B cell (primary cell): ENCODE measurements around the gene WDFY2.

Source experiments
- EZH2 ChIP-seq: IDR thresholded peaks from 2 replicates; pipeline ENCODE4 v1.6.1; 2012; ENCODE audit warnings: borderline replicate concordance, low read depth, mild to moderate bottlenecking, moderate library complexity, low read length; ENCODE audit not compliant: insufficient read depth, poor library complexity, severe bottlenecking
- TF ChIP-seq, protein P1 (sequence below): fragments of 200-600 bp; IDR thresholded peaks from one replicate; pipeline ENCODE4 v1.8.0; 2022; ENCODE audit warnings: antibody characterized with exemption, mild to moderate bottlenecking

DNA sequence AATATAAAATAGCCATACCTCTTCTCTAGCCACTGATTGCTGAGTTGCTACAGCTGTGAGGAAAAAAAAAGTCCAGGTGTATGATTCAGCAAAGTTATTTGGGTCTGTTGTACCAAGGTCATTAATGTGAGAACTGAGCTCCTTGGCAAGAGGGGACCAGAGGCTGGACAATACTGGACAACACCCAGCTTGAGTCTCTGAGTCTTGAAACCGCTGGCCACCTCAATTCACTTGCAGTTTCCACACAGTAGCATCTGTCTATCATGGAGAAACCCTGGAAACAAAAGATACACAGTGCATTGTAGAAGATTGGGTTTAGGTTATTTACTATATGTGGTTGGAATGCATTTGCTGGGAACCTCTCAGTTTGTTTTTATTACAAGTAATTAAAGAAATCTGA lies 60.4 kb downstream of the WDFY2 start:
- TF ChIP-seq, protein P1, sequence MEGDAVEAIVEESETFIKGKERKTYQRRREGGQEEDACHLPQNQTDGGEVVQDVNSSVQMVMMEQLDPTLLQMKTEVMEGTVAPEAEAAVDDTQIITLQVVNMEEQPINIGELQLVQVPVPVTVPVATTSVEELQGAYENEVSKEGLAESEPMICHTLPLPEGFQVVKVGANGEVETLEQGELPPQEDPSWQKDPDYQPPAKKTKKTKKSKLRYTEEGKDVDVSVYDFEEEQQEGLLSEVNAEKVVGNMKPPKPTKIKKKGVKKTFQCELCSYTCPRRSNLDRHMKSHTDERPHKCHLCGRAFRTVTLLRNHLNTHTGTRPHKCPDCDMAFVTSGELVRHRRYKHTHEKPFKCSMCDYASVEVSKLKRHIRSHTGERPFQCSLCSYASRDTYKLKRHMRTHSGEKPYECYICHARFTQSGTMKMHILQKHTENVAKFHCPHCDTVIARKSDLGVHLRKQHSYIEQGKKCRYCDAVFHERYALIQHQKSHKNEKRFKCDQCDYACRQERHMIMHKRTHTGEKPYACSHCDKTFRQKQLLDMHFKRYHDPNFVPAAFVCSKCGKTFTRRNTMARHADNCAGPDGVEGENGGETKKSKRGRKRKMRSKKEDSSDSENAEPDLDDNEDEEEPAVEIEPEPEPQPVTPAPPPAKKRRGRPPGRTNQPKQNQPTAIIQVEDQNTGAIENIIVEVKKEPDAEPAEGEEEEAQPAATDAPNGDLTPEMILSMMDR = no peak
- no peak for TF ChIP-seq EZH2
